Measurements from ENCODE around the gene ST7L.

DNA sequence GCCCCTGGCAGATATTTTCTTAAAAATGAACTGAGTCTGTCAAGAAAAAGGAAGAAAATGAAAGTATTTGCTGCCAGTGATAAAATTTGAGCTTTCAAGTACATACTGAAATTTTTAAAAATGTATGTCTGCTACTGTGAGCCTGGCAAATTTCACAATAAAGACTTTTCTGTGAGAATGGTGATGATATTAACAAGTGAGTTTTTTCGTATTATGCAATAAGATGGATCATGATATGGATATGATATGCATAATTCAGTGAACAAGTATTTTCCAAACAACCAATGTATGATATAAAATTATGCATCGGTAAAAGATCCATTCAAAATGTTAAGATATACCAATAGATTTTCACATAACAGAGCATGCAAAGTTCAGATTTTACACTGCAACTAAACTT is 15.9 kb downstream of the ST7L start:
- TF ChIP-seq, protein P1, sequence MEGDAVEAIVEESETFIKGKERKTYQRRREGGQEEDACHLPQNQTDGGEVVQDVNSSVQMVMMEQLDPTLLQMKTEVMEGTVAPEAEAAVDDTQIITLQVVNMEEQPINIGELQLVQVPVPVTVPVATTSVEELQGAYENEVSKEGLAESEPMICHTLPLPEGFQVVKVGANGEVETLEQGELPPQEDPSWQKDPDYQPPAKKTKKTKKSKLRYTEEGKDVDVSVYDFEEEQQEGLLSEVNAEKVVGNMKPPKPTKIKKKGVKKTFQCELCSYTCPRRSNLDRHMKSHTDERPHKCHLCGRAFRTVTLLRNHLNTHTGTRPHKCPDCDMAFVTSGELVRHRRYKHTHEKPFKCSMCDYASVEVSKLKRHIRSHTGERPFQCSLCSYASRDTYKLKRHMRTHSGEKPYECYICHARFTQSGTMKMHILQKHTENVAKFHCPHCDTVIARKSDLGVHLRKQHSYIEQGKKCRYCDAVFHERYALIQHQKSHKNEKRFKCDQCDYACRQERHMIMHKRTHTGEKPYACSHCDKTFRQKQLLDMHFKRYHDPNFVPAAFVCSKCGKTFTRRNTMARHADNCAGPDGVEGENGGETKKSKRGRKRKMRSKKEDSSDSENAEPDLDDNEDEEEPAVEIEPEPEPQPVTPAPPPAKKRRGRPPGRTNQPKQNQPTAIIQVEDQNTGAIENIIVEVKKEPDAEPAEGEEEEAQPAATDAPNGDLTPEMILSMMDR (IDR thresholded peaks at IDR 0.05; ENCODE audit: extremely low read depth in 1 of 2, insufficient read depth in 1 of 2, low read depth in 1 of 2, low read length in 2 of 2), result no peak
- TF ChIP-seq POLR2A (IDR thresholded peaks at IDR 0.05; ENCODE audit: low read depth, low read length) (no peak), FOS (IDR thresholded peaks at IDR 0.05; ENCODE audit: borderline replicate concordance, insufficient read depth, low read length) (no peak), POLR2AphosphoS5 (IDR thresholded peaks at IDR 0.05; ENCODE audit: insufficient read depth, low read depth, low read length) (no peak), EZH2 (IDR thresholded peaks at IDR 0.05; ENCODE audit: borderline replicate concordance, low read depth, low read length, severe bottlenecking) (no peak), MYC (IDR thresholded peaks at IDR 0.05; ENCODE audit: low read depth, low read length) (no peak), GATA2 (IDR thresholded peaks at IDR 0.05; ENCODE audit: insufficient read depth, insufficient read length, low read depth, low read length) (no peak), JUN (IDR thresholded peaks at IDR 0.05; ENCODE audit: borderline replicate concordance, insufficient read depth, insufficient read length, low read depth) (no peak)
- TF ChIP-seq, protein P2, sequence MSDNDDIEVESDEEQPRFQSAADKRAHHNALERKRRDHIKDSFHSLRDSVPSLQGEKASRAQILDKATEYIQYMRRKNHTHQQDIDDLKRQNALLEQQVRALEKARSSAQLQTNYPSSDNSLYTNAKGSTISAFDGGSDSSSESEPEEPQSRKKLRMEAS (IDR thresholded peaks at IDR 0.05; ENCODE audit: insufficient read depth, insufficient read length), result no peak
